NCI-H2227 (cell line): ENCODE results near the gene PALD1.
A peak's percentile ranks its signal among the peaks of the same experiment; 100 is the strongest.

Experiments
- DNase-seq: peaks from one replicate; lab custom pipeline; 2025; ENCODE audit not compliant: unreplicated experiment; lab: John Stamatoyannopoulos, UW

PALD1 gene

DNA sequence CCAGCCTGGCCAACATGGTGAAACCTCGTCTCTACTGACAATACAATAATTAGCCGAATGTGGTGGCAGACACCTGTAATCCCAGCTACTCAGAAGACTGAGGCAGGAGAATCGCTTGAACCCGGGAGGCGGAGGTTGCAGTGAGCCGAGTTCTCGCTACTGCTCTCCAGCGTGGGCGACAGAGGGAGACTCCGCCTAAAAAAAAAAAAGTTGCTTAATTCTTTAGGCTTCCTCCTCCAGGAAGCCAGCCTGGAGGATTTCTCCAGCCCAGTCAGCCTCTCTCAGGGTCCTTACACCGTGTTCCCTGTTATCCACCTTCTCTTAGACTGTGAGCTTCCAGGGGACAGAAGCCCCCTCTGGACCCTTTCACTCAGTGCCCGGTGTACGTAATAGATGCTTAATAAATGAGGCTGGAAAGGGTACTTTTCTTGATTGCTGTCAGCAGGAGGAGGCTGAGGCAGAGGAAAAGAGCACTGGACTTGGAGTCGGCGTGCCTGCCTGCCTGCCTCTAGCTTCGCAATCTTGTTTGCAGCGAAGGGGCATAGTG is 20.7 kb upstream of the PALD1 start:
- DNase-seq = no peak

DNA sequence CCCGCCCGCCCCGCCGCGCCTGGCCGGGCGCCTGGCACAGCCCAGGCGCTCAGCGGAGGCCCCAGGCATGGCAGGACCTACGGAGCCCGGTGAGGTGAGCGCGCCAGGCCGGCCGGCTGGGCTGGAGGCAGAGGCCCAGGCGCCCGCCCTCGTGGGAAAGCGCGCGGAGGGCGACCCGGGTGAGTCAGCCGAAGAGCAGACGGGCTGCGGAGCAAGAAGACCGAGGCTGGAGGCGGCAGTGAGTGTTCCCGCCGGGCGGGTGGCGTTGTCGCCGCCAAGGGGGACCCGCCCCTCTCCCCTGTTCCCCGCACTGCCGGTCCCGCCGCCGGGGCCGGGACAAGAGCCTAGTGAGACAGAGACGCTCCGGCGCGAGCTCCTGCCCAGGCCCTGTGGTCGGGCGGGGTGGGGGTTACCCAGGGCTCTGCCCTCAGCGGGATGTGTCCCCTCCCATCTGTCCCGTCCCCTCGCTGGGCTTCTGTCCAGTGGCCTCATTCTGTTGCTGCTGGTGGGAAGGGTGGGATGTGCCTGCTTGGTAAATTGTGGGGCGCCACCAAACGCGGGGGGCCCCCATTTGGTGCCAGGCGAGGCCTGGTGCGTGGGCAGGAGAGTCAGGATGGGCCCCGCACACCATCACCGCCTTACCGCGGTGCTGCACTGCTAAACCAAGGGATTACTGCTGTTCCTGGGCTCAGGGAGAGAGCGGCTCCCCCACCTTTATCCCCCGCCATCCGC is 20.1 kb upstream of the PALD1 start:
- DNase-seq = peak; percentile 49

DNA sequence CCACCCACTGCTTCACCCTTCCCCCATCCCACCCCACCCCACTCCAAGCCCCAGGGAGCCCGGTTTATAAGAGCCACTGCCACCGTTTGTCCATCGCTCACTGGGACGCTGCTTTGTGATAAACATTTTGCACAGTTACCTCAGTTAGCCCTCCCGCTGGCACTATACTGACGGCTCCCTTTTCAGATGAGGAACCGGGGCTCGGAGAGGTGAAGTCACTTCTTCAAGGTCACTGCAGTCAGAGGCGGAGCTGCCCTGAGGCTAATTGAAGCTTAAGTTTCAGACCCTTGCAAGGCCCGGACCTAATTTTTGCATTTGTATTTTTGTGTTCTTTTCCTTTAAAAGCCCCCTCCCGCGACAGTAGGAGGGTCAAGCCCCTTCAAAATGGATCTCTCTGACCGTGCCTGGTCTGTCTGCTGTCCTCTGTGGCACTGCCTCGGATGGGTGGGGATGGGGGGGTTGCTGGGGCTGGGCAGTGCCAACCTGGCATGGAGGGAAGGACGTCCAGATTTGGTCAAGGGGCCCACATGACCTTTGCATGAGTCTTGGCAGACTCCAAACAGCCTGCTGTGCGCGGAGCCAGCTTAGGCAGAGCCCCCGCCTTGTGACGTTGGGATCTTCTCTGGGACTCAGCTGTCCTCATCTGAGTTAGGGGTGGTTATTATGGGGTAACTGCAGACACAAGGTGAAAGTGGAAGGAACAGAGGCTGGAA is 19.4 kb upstream of the PALD1 start:
- DNase-seq = no peak

DNA sequence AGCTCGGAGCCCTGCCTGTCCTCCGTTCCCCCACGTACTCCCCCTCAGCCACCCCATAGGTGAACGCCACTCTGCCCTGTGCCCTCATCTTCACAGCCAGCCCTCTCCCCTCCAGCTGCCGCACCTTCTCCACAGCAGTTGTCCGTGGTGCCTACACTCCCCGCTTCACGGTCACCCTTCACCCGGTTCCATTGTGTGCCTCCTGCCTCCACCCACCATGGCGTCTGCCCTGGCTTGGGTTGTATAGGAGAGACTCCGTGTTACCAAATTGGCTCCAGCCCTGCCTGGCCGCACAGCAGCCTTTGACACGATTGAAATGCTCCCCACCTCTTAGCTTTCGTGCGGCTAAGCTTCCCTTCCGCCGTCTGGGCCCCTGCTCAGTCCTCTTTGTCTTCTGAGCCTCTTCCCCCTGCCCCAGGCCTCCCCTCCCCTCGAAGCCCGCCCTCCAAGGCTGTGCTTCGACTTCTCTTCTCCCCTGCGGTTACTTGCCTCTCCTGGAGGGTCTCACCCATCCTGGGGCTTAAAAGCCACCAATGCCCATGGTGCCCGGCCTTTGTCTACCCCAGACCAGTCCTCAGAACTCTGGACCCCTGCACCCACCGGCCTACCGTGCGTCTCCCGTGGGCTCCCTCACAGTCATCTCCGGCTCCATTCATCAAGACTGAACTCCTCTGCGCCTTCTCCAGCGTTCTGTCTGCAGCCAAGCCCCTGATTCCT is 18.6 kb upstream of the PALD1 start:
- no peak for DNase-seq

GRCh38 chr10:70461397-70462348 is 16.9 kb upstream of the PALD1 start:
- peak; percentile 37 for DNase-seq

DNA sequence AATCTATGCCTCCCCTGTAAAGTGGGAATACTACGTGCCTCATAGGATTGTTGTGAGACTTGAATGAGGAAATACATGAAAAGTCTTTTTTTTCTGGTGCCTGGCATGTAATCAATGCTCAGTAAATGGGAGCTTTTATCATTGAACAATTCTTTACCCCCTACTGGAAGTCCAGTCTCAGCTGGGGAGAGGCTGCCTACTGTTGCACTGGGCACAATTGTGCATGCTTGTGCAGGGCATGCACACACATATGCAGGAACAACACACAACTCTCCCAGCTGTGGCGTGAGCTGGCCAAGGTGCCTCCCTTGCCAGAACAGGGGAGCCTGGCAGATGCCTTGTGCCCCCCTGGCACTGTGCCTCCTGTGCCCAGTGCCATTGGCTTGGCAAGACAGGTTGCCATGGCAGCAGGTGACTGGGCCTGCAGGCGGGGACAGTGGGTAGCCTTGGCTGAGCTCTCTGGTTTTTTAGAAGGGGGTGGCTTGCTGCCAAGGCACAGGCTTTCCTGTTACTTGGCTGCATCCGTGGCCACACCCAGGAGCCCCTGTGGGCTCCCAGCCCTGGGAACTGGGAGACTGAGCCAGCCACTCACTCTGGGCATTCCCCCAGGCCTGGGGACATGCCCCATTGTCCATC is 16.1 kb upstream of the PALD1 start:
- DNase-seq = no peak

DNA sequence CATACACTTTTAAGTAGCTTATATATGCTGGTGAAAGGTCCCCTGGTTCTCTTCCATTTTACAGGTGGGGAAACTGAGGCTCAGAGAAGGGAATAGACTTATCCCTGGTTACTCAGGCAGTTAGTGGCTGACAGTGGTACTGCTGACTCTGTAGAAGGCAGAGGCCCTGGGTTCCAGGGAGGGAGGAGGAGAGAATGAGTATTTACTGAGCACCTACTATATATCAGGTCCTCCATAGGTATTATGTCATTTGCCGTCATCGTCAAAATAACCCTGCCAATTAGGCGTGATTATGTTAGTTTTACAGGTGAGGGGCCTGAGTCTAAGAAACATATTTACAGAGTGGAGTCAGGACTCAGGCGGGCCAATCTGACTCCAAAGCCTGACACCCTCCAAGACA is 13.3 kb upstream of the PALD1 start:
- DNase-seq = no peak

- no peak for DNase-seq
Observed at GRCh38 chr10:70465832-70466231, 12.7 kb upstream of the PALD1 start.

DNA sequence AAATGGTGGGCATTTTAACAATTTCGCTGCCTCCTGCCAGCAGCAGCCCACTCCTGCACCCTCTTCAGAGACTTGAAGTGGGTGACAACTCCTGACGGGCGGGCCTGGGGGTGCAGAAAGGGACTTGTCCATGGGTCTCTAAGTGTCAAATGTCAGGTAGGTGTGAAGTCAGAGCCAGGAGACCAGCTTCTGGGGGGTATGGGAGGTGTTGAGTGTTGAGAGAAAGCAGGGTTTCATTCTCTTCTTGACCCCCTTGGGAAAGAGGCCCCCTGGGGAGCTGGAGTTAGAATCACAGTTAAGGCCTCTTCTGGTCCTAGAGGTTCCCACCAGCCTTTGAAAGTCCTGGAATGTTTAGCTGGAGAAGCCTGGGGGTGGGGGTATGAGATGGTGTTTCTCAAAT is 11.6 kb upstream of the PALD1 start:
- no peak for DNase-seq

- DNase-seq = no peak
Observed at GRCh38 chr10:70472799-70473454, 5.6 kb upstream of the PALD1 start.

DNA sequence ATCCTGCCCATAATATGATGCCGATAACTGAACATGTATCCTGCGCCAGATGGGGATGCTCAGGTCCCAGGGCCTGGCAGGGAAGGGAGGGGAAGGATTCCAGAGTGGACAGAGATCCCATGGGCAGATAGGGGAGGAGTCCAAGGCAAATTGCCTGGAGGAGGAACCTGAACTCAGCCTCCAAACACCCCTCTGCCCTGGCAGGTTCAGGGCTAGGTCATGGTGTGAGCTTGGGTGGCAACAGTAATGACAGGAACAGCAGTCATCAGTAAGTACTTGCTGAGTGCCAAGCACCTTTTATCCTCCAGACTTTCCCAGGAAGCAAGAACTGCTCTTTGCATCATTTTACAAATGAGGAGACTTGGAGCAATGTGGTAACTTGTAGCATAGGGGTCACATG is 3.8 kb upstream of the PALD1 start:
- no peak for DNase-seq

DNA sequence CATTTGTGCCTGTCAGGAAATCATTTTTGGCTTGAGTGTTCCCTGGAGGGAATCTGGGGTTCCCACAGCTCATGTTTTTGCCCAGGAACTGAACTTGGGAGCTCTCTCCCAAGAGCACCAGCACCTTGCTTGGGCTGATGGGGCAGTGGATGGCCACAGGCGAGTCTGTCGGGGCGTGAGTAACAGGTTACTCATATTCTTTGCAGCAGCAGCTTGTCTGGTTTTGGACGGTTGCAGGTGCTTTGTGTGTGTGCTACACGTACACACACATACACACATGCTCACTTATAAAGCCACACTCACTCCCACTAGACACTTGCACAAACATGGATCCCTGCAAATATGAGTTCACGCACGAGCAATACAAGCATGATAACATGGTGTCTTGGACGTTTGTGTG is 2.9 kb upstream of the PALD1 start:
- no peak for DNase-seq

DNA sequence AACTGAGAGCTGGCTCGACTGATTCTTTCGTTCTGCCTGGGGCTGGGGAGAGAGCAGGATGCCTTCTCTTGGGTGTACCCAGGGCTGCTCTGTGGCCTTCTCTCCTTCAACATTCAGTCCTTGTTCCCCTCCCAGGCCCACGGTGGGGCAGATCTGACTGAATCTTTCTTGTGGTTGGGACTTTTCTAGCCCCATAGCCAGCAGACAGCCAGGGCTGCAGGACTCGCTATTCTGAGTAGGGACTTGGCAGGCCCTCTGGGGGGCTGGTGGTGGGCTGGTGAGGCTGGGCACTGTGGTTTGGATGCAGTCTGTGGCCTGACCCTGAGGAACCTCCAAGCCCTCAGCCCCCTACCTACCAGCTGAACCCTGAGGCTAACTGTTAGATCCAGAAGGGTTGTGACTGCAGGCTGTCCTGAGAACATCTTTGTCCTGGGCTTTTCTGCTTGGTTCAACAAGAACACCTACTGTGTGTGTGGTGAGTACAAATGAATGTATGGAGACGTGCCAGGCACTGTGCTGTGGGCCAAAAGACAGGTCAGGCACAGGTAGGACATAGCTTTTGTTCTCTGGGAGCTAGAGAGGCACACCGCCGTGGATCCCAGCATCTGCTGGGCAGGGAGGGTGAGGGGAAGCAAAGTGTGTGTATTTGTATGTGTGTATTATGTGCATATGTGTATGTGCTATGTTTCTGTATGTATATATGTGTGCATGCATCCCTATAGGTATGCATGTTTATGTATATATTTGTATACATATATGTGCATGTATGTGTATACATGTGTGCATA is 2.1 kb upstream of the PALD1 start:
- no peak for DNase-seq

- no peak for DNase-seq
Observed at GRCh38 chr10:70477661-70478162, 855 bp upstream of the PALD1 start.

DNA sequence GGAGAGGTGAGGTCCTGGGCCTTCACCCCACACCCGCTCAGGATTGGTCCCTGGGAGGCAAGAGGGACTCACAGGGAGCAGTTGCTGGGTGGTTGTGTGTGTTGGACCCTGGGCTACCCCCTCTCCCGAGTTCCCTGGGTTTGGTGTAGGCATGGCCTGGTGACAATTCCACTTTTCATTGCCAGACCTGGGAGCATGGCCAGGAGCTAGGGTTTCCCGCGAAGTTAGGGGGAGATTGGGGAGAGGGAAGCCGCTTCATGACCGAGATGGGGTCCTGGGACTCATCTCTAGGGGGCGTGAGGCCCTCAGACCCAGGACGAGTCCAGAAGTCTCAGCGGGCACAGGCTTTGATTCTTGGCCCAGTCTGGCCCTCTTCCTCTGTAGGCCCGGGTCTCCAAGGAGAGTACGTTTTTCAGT is 606 bp downstream of the PALD1 start:
- DNase-seq = no peak

DNA sequence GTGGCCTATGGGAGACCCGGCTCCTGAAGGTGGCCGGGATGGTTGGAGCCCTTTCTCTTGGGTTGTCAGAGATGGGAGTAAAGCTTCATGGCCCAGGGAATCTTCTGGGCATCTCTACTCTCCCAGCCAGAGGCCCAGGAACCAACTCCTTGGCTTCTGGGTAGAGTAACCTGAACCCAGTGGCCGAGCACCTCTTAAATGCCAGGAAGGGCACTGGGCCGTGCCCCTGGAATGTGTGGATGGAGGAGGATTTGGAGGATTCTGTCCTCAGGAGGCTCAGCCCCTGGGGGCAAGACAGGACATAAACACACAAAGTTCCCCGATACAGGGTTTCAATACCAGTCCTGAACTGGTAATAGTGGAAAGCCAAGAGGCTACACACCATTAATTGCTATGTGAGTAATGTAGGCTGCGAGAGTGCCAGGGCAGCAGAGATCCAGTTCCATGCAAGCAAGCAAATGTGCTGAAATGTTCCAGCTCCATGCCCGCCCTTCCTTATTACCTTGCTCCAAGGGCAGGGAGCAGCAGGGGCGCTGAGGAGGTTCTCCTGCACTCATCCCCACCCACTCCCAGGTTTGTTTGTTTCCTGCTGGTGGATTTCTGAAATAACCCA is 1.2 kb downstream of the PALD1 start:
- no peak for DNase-seq

DNA sequence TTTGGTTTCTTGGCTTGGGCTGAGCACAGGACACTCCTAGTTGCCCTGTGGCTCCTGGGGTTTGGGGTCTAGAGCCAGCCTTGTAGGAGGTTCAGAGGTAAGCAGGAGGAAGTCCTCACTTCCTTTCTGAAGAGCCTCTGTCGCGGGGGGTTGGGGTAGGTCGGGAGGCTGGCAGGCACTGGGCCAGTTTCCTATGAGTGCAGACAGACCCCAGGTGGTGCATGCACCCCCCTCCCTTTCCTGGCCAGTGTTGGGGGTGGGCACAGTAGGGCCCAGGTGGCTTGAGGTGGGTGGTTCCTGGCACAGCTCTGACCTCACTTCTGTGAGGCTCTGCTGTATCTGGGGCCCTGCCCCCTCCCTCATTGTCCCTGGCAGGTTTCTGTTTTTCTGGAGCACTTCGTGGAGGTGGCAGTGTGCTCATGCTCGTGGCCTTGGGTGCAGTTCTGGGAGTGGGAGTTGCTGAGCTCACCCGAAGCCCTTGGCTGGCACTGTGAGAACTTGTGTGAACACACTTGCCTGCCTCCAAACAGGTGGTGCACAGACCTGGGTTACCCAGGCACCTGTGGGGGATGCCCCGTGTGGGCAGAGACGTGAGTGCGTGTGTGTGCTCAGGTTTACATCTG is 1.8 kb downstream of the PALD1 start:
- DNase-seq = no peak

GRCh38 chr10:70481105-70481504 is 2.5 kb downstream of the PALD1 start:
- DNase-seq = no peak
